ENCODE data around the gene PAPPA2.

- TF ChIP-seq CTCF (conservative IDR thresholded peaks at IDR 0.05 in 1 of 2, IDR thresholded peaks at IDR 0.05 in 1 of 2; ENCODE audit: low read depth in 1 of 2, low read length in 2 of 2), result no peak
- TF ChIP-seq EZH2 (IDR thresholded peaks at IDR 0.05; ENCODE audit: low read length, missing control alignments), result no peak
Measured at GRCh38 chr1:176696689-176697088, 233.7 kb downstream of the PAPPA2 start.

Measured in fibroblast of lung (primary cell).